Skeletal muscle satellite cell (primary cell): ENCODE results near the gene PRDM8.
"Not testable (repeated sequence)": the region's sequence is repeated elsewhere in the genome, so short reads cannot be mapped to it uniquely, and the experiment has no call there.

ENCODE experiments used
- H3K27me3 ChIP-seq: 2 replicates; pipeline ENCODE4 v1.7.0; 2013; ENCODE audit warnings: low read length; ENCODE audit not compliant: control insufficient read depth, insufficient read depth
- H3K36me3 ChIP-seq: 2 replicates; pipeline ENCODE4 v1.7.0; 2013; ENCODE audit warnings: mild to moderate bottlenecking, control low read depth, low read length; ENCODE audit not compliant: insufficient read depth
- H3K4me1 ChIP-seq: 2 replicates; pipeline ENCODE4 v1.7.0; 2013; ENCODE audit warnings: low read length; ENCODE audit not compliant: control insufficient read depth, insufficient read depth
- H3K4me2 ChIP-seq: 2 replicates; pipeline ENCODE4 v1.7.0; 2013; ENCODE audit warnings: mild to moderate bottlenecking, low read length
- H3K4me3 ChIP-seq: 2 replicates; pipeline ENCODE4 v1.7.0; 2013; ENCODE audit warnings: low read length
- H3K9ac ChIP-seq: 2 replicates; pipeline ENCODE4 v1.7.0; 2013; ENCODE audit warnings: mild to moderate bottlenecking, low read depth, low read length, moderate library complexity
- H3K9me3 ChIP-seq: replicated peaks from 2 replicates; pipeline ENCODE4 v1.7.0; 2013; ENCODE audit warnings: mild to moderate bottlenecking, control low read depth, low read length

PRDM8 gene

DNA sequence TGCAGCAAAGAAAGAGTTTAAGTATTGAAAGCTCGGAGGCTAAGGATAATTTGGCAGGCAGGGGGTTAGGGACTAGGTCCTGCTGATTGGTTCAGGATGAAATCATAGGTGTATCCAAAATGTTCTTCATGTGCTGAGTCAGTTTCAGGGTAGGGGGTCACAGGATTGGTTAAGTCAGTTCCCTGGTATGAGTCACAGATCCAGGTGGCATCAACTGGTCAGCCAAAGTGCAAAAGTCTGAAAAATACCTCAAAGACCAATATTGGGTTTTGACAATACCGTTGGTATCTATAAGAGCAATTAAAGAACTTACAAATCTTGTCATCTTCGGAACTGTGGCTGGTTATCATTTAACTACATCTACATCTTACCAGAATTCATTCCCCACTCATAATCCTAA lies 25.6 kb upstream of the PRDM8 start:
- H3K4me3 ChIP-seq, result no peak overlapping the region
- no peak overlapping the region for H3K9ac ChIP-seq
- H3K36me3 ChIP-seq, result no peaks in the 10 kb centered on the region
- peaks cover 23% of the 10 kb centered on the region for H3K4me1 ChIP-seq
- H3K27me3 ChIP-seq, result no peaks in the 10 kb centered on the region
- H3K4me2 ChIP-seq, result no peak overlapping the region
- no peaks in the 10 kb centered on the region for H3K9me3 ChIP-seq

DNA sequence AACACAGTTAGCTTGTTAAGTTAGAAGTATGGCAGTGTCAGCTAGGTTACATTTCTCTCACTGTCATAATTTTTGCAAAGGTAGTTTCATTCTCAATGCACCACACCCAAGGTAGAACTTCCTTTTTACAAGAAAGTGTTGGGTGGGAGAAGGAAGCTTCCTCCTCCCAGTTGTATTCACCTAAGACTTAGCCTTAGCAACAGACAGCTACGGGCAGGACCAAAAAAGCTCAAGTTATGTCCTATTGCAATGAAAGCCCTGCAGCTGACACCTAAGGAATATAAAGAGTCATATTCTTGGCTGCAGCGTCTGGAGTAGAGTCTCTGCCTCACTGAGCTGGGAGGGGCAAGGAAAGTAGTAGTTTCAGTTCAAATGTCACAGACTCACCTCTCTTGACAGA lies 25.1 kb upstream of the PRDM8 start:
- H3K4me3 ChIP-seq, result no peak overlapping the region
- H3K36me3 ChIP-seq, result no peaks in the 10 kb centered on the region
- H3K9ac ChIP-seq, result no peak overlapping the region
- H3K9me3 ChIP-seq, result no peaks in the 10 kb centered on the region
- H3K4me1 ChIP-seq, result peaks cover 23% of the 10 kb centered on the region
- H3K27me3 ChIP-seq, result no peaks in the 10 kb centered on the region
- no peak overlapping the region for H3K4me2 ChIP-seq

DNA sequence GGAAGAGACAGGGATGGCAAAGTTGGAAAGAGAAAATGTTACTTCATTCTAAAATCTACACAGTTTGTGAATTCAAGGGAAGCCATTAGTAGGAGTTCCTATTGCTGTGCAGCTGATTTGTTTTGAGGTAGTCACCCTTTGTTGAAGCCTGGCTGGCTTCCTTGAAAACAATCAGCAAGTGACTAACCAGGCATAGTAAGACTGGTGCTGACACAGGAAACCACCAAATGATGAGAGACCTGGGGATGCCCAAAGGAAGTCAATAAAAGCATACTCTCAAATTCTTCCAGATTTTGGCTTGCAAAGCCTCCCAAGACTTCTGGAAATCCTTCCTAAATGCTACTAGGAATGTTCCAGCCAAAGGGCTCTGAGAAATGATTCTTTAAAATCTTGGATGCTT lies 23.9 kb upstream of the PRDM8 start:
- Histone ChIP-seq H3K4me1 (peaks cover 23% of the 10 kb centered on the region), H3K36me3 (no peaks in the 10 kb centered on the region), H3K9me3 (no peaks in the 10 kb centered on the region), H3K9ac (no peak overlapping the region), H3K4me3 (no peak overlapping the region), H3K27me3 (no peaks in the 10 kb centered on the region), H3K4me2 (peak overlapping the region; percentile 8)

DNA sequence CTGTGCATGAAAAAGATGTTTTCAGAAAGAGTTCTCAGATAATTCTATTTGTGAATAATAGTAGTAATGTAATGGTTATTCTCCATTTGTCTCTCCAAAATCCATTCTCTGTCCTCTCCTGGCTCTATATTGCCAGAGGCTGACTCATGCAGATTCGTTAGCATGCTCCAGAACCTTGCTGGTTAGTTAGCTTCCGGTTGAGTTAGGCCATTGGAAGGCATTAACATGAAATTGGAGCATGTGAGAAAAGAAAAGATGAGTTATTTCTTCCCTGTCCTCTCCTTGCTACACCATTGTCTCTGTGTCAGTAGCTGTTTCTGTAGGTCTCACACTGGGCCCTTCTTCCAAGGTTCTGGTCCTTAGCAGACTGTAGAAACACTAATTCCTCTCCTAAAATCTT lies 23.5 kb upstream of the PRDM8 start:
- Histone ChIP-seq H3K9ac (no peak overlapping the region), H3K4me3 (no peak overlapping the region), H3K9me3 (no peaks in the 10 kb centered on the region), H3K4me1 (peaks cover 23% of the 10 kb centered on the region), H3K27me3 (no peaks in the 10 kb centered on the region), H3K4me2 (peak overlapping the region; percentile 8), H3K36me3 (no peaks in the 10 kb centered on the region)

DNA sequence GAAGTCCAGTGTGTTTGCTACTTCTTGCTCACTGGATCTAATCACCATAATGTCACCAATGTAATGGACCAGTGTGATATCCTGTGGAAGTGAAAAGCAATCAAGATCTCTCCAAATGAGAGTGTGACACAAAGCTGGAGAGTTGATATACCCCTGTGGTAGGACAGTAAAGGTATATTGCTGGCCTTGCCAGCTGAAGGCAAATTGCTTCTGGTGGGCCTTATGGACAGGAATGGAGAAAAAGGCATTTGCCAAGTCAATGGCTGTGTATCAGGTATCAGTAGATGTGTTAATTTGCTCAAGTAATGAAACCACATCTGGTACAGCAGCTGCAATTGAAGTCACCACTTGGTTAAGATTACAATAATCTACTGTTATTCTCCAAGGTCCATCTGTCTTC lies 19.5 kb upstream of the PRDM8 start:
- not testable (repeated sequence) for H3K4me3 ChIP-seq, H3K9ac ChIP-seq

DNA sequence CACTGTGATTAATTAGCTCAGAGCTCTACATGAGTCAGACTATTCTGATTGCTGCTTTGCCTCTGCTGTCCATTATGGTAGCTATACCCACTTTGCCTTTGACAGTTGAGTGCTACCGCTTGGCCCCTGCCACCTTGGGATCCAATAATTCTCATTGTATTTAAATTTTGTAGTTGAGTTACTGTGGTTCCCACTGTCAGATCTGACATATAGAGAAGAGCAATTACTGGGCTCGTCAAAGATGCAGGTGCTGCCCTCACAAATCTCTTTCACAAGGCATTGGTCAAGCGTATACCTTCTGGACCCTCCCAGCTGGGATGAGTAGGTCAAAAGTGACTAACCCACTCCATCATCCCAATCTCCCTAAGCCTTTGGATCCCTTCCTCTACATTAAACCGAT lies 18.3 kb upstream of the PRDM8 start:
- Histone ChIP-seq H3K36me3 (no peaks in the 10 kb centered on the region), H3K4me3 (no peak overlapping the region), H3K27me3 (no peaks in the 10 kb centered on the region), H3K9ac (no peak overlapping the region), H3K4me2 (no peak overlapping the region), H3K9me3 (peaks cover 4% of the 10 kb centered on the region), H3K4me1 (peaks cover 32% of the 10 kb centered on the region)

More for the DNA sequence above, 19.5 kb upstream of the PRDM8 start:
- not testable (repeated sequence) for H3K36me3 ChIP-seq, H3K27me3 ChIP-seq, H3K4me2 ChIP-seq, H3K9me3 ChIP-seq
- peaks cover 37% of the 10 kb centered on the region for H3K4me1 ChIP-seq

DNA sequence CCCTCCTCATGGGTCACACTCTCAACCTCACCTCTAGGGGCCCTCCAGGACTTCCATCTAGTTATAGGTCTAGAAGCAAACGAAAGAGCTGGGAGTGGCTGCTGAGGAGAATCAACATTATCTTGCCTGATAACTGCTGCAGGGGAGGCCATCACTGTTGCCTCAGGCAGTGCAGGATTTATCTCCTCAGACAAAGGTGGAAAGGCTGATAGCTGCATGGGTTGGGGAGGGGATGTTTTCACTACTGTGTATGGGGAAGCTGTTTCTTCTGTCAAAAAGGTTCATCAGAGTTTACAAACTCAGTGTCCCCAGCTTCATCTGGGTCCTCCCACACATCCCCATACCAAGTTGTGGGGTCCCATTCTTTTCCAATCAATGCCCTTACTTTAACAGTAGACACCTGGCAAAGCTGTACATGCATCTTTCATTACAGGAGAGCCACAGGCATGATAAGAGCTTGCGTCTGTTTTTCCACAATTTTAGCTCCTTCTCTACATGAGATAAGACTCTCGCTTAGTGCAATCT lies 17.6 kb upstream of the PRDM8 start:
- Histone ChIP-seq H3K9me3 (peaks cover 4% of the 10 kb centered on the region), H3K27me3 (no peaks in the 10 kb centered on the region)

DNA sequence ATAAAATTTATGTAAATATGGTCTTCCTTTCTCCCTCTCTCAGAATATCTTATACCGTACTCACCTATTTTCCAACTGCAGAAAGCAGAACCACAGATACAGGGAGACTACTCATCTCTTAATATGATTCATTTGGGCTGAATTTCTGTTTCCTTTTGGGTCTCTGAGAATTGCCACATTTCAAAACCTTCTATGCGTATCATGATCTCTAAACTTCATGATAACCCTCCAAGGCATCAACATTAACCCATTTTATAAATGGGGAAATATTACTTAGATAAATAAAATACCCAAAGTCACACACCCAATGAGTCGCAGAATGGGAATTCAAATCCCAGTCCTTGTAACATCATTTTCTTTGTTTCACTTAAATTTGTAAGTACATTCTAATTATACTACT lies 16.6 kb upstream of the PRDM8 start:
- H3K4me2 ChIP-seq, result peak overlapping the region; percentile 55
- H3K9me3 ChIP-seq, result peaks cover 4% of the 10 kb centered on the region
- no peaks in the 10 kb centered on the region for H3K36me3 ChIP-seq
- no peaks in the 10 kb centered on the region for H3K27me3 ChIP-seq
- no peak overlapping the region for H3K4me3 ChIP-seq
- H3K4me1 ChIP-seq, result peaks cover 37% of the 10 kb centered on the region
- no peak overlapping the region for H3K9ac ChIP-seq

More for the DNA sequence above, 17.6 kb upstream of the PRDM8 start:
- H3K4me3 ChIP-seq, result no peak overlapping the region
- no peak overlapping the region for H3K4me2 ChIP-seq
- no peak overlapping the region for H3K9ac ChIP-seq
- H3K36me3 ChIP-seq, result no peaks in the 10 kb centered on the region
- peaks cover 29% of the 10 kb centered on the region for H3K4me1 ChIP-seq

DNA sequence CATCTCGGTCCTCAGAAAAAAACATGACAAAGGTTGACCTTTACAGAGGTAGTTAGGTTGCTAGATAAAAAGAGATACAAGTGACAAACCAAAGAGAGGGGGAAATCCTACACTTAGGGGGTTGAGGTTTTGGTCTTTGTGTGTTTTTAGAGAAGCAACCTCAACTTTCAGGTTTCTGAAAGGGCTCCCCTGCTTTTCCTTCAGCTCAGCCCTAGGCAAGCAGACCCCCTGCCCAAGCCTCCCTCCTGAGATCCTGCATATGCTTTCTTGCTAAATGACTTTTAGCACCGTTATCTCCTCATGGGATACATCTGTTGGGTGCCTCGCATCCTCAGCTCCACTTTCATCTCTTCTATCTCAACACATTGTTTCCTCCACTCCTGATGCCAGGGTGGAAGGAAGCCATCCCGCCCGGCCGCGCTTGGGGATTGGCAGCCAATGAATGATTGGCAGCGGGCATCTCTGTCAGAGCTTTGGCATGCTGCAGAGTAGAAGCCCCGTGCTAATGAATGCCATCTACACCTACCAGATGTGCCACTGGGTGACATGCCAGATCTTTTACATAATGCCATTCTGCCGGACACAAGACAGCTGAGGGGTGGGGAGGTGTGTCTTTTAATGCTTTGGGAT lies 15.0 kb upstream of the PRDM8 start:
- Histone ChIP-seq H3K27me3 (no peaks in the 10 kb centered on the region), H3K36me3 (no peaks in the 10 kb centered on the region), H3K9me3 (peaks cover 4% of the 10 kb centered on the region), H3K4me2 (peak overlapping the region; percentile 97), H3K9ac (no peak overlapping the region), H3K4me1 (peaks cover 41% of the 10 kb centered on the region), H3K4me3 (peak overlapping the region; percentile 82)

DNA sequence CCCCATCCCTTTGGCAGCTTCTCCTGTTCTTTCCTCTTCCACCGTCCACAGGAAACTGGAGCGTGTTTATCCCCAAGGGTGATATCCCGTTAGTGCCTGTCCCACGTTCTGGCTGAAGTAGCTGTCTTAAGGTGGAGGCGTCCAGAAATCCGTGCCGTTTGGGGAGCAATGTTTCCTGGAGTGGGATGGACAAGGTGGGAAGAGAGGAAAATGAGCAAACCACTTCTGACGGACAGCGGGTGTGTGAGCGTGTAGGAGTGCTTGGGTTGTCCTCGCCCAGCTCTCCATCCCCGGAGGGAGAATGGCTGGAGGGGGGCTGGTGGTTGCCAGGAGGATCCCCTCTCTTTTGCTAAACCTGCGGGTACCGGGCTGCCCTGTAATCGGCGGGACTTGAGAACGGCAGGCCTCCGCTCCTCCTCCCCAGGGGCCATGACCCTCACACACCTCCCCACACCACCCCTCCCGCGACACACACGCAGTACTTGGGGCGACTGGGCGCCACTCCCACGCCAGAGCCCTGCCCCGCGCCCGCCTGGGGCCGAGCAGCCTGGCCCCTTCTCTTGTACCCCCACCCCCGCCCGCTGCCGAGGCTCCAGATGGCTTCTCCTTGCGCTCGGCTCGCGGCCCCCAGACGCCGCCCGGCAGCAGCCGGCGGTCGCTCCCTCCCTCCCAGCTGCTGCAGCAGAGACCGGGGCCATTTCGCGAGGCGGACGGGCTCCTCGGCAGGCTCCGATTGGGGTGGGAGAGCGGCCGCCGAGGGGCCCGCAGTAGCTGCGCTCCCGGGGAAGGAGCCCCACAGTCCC lies 13.9 kb upstream of the PRDM8 start:
- Histone ChIP-seq H3K36me3 (no peaks in the 10 kb centered on the region), H3K9ac (peak overlapping the region; percentile 91), H3K4me2 (peak overlapping the region; percentile 97), H3K9me3 (peaks cover 4% of the 10 kb centered on the region), H3K27me3 (no peaks in the 10 kb centered on the region), H3K4me1 (peaks cover 41% of the 10 kb centered on the region), H3K4me3 (peak overlapping the region; percentile 82)

DNA sequence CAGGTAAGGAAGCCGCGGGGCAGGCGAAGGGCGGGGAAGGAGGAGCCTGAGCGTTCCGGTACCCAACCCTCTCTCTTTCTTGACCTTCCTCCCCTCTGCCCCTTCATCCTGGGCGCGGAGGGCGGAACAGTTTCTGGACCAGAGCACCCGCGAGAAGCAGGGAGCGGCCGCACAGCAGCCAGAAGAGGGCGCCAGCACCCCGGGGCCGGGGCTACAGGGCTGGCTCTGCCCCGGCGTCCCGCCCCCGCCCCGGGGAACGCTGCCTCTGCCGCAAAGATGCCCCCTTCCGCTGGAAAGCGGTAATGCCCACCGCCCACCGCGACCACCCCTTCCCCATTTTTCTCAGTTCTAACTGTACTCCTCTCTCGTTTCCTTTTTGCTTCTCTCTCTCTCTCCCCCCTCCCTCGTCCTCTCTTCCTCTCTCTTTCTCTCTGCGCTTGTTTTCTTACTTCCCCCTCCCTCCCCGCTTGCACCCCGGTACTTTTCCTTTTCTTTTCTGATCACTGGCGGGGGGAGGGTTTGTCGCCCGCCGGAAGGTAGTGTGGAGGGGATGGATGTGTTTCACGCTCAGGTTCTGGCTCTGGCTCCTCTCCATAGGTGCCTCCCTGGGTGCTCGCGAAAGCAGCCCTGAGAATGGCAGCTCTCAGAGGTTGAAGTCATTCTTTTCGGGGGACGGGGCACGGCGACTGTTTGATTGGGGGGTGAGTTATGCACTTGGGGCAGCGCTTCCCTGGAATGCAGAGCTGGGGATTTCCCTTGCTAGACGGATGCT lies 13.1 kb upstream of the PRDM8 start:
- H3K36me3 ChIP-seq, result peaks cover 4% of the 10 kb centered on the region
- peak overlapping the region; percentile 82 for H3K4me3 ChIP-seq
- peaks cover 41% of the 10 kb centered on the region for H3K4me1 ChIP-seq
- H3K9me3 ChIP-seq, result peaks cover under 1% of the 10 kb centered on the region
- peak overlapping the region; percentile 97 for H3K4me2 ChIP-seq
- H3K27me3 ChIP-seq, result no peaks in the 10 kb centered on the region
- H3K9ac ChIP-seq, result peak overlapping the region; percentile 91
